ENCODE measurements around the gene IGSF5.

GRCh38 chr21:39738566-39738965 is 6.4 kb upstream of the IGSF5 start:
- TF ChIP-seq CTCF (IDR thresholded peaks at IDR 0.05): no peak
- TF ChIP-seq EZH2phosphoT487 (IDR thresholded peaks at IDR 0.05): no peak

Data from neural progenitor cell (in vitro differentiated cells).